ENCODE data around the gene NPC2. TPM values are rescaled to one million over a fixed set of nuclear protein-coding genes. Genes with fewer than 3 reads are reported as not detected.

The NPC2 gene
- total RNA-seq, 1 experiment from 2014 or later = 25.5 TPM

- Histone ChIP-seq H3K36me3 (no peaks in the 10 kb centered on the region), H3K4me3 (no peak overlapping the region), H3K27me3 (no peaks in the 10 kb centered on the region), H3K9me3 (no peaks in the 10 kb centered on the region)
- DNase-seq = no peak
These were observed 31.7 kb upstream of the NPC2 start for GRCh38 chr14:74524812-74525135.

GRCh38 chr14:74524076-74524811, 31.1 kb upstream of the NPC2 start:
- peak; percentile 18 for DNase-seq
- no peak overlapping the region for H3K4me3 ChIP-seq
- no peaks in the 10 kb centered on the region for H3K36me3 ChIP-seq
- H3K27me3 ChIP-seq = no peaks in the 10 kb centered on the region
- no peaks in the 10 kb centered on the region for H3K9me3 ChIP-seq

GRCh38 chr14:74522740-74523139, 29.6 kb upstream of the NPC2 start:
- Histone ChIP-seq H3K9me3 (no peaks in the 10 kb centered on the region), H3K36me3 (no peaks in the 10 kb centered on the region), H3K4me3 (no peak overlapping the region), H3K27me3 (no peaks in the 10 kb centered on the region)
- no peak for DNase-seq

GRCh38 chr14:74521756-74522155, 28.7 kb upstream of the NPC2 start:
- DNase-seq = no peak
- no peaks in the 10 kb centered on the region for H3K27me3 ChIP-seq
- no peaks in the 10 kb centered on the region for H3K36me3 ChIP-seq
- no peaks in the 10 kb centered on the region for H3K9me3 ChIP-seq
- no peak overlapping the region for H3K4me3 ChIP-seq

DNA sequence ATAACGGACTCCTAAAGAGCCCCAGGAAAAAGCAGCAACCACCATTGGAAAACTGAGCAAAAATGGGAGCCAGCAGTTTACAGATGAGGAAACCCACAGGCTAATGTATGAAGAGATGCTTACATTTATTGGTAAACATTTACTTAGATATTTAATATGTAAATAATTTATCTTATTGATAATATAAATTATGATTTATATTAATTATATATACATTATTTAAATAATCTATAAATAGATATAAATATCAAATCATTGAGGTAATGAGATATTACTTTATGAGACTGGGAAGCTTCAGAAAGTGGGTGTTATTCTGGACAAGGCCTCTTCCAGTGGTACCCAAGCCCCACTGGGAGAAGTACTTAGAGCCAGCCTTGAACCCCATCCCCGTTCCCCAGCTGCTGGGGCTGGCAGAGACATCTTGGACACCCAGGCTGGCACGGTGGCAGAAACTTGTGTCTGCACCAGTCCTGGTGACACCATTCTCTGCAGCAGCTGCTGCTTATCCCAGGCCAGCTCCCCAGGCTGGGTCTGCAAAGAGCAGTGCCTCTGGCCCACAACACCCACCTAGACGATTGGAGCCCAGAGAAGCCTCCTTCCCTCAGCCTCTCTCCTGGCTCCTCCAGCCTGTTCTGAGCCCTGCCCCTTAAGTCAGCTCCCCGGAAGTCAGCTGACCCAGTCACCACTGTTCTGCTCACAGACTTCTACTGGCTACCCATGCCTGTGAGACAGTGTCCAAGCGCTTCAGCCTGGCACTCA, 26.4 kb upstream of the NPC2 start:
- no peak overlapping the region for H3K4me3 ChIP-seq
- no peaks in the 10 kb centered on the region for H3K27me3 ChIP-seq
- no peaks in the 10 kb centered on the region for H3K36me3 ChIP-seq
- no peaks in the 10 kb centered on the region for H3K9me3 ChIP-seq
- DNase-seq = no peak

- no peak for DNase-seq
- Histone ChIP-seq H3K9me3 (no peaks in the 10 kb centered on the region), H3K4me3 (no peak overlapping the region), H3K36me3 (no peaks in the 10 kb centered on the region), H3K27me3 (no peaks in the 10 kb centered on the region)
These were observed 25.1 kb upstream of the NPC2 start for GRCh38 chr14:74518221-74518620.

DNA sequence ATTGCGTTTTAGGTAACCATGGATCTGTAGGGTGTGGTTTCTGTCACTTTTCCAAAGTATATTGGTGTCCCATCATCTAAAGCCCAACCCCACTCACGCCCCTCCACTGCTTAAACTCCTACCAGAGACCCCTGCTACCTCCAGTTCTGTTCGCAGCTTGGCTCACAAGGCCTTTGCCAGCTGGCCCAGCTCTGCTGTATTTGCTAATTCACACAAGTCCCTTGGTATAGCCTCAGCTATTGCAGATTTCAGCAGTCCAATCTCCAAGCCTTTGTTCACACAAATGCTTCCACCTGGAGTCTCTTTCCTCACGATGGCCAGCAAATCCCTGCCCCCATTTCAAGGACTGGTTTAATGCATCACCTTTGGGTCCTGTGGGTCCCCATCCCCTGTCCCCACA, 24.6 kb upstream of the NPC2 start:
- Histone ChIP-seq H3K4me3 (no peak overlapping the region), H3K9me3 (no peaks in the 10 kb centered on the region), H3K27me3 (no peaks in the 10 kb centered on the region), H3K36me3 (no peaks in the 10 kb centered on the region)
- DNase-seq = no peak

- no peaks in the 10 kb centered on the region for H3K27me3 ChIP-seq
- DNase-seq = peak; percentile 44
- no peaks in the 10 kb centered on the region for H3K36me3 ChIP-seq
- H3K4me3 ChIP-seq = no peak overlapping the region
- no peaks in the 10 kb centered on the region for H3K9me3 ChIP-seq
These were observed 23.5 kb upstream of the NPC2 start for GRCh38 chr14:74516451-74517160.

GRCh38 chr14:74515891-74516412, 22.8 kb upstream of the NPC2 start:
- Histone ChIP-seq H3K4me3 (no peak overlapping the region), H3K9me3 (no peaks in the 10 kb centered on the region), H3K36me3 (no peaks in the 10 kb centered on the region), H3K27me3 (no peaks in the 10 kb centered on the region)
- DNase-seq = no peak

DNA sequence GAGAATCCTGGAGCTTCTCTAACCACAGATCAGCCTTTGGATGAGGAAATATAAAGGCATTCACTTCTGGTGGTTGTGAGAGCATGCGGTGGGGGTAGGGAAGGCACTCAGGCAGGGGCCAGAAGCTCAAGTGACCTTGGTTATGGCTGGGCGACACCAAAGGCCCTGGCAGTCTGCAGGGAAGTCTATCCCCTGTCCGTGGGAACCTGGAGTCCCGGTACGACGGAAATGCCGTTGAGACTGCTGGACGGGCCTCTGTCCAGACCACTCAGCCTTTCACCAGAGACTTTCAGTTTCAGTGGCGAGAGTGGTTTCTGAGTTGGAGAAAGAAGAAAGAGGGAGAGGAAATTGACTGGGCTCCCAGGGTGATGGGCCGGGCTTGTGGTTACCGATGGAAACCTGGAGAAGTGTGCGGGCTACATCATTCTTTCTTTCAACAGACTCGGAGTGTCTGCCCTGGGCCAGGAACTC, 21.4 kb upstream of the NPC2 start:
- no peaks in the 10 kb centered on the region for H3K9me3 ChIP-seq
- H3K36me3 ChIP-seq = no peaks in the 10 kb centered on the region
- peak; percentile 65 for DNase-seq
- peak overlapping the region; percentile 12; the same call in 1 of the 2 replicates for H3K4me3 ChIP-seq
- H3K27me3 ChIP-seq = no peaks in the 10 kb centered on the region

- Histone ChIP-seq H3K27me3 (no peaks in the 10 kb centered on the region), H3K4me3 (no peak overlapping the region), H3K36me3 (no peaks in the 10 kb centered on the region), H3K9me3 (no peaks in the 10 kb centered on the region)
- peak; percentile 51 for DNase-seq
These were observed 19.1 kb upstream of the NPC2 start for GRCh38 chr14:74511966-74512830.

DNA sequence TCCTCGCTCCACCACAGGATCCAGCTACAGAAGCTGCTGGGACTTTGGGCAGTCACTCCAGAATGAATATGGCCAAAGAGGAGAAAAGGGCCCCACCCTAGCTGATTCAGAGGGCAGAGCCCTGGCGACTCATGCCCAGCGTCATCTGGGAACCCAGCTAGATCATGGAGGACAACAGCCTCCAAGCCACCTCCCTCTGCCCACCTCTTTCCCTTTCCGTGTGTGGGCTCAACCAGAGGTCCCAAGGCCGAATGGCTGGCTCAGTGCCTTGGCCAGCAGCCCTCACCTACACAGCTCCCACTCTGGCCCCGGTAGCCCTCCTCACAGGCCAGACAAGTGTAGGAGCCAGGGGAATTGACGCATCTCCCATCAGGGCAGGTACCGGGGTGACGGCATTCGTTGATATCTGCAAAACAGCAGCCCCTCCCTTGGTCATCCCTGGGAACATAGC, 17.9 kb upstream of the NPC2 start:
- Histone ChIP-seq H3K9me3 (no peaks in the 10 kb centered on the region), H3K27me3 (no peaks in the 10 kb centered on the region), H3K36me3 (no peaks in the 10 kb centered on the region), H3K4me3 (no peak overlapping the region)
- DNase-seq = peak; percentile 68

- Histone ChIP-seq H3K4me3 (no peak overlapping the region), H3K9me3 (no peaks in the 10 kb centered on the region), H3K27me3 (no peaks in the 10 kb centered on the region), H3K36me3 (no peaks in the 10 kb centered on the region)
- DNase-seq = peak; percentile 44
These were observed 17.3 kb upstream of the NPC2 start for GRCh38 chr14:74510223-74510931.

DNA sequence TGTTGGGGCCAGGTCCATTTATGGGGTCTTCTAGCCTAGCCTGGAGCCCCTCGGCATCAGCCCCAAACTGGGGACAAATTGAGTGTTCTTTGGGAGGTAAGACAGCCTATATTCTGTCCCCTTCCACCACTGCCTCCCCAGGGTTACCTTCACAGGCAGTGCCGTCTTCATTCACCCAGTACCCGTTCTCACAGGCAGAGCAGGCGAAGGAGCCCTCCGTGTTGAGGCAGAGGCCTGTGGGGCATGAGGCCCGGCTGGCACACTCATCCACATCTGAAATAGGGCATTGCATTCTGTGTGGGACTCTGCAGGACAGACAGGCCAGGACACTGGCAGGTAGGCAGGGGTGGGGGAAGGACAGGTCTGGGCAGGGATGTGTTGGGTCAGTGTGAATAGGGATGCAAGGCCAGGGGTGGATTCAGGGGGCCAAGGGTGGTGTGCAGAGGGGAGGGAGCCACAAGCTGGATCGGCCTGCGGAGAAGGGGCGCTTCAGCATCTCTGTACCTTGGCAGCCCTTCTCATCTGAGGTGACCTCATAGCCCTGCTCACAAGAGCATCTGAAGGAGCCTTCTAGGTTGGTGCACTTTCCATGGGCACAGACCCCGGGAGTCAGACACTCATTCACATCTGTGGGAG, 16.6 kb upstream of the NPC2 start:
- H3K4me3 ChIP-seq = no peak overlapping the region
- no peaks in the 10 kb centered on the region for H3K27me3 ChIP-seq
- H3K36me3 ChIP-seq = no peaks in the 10 kb centered on the region
- H3K9me3 ChIP-seq = no peaks in the 10 kb centered on the region
- no peak for DNase-seq

DNA sequence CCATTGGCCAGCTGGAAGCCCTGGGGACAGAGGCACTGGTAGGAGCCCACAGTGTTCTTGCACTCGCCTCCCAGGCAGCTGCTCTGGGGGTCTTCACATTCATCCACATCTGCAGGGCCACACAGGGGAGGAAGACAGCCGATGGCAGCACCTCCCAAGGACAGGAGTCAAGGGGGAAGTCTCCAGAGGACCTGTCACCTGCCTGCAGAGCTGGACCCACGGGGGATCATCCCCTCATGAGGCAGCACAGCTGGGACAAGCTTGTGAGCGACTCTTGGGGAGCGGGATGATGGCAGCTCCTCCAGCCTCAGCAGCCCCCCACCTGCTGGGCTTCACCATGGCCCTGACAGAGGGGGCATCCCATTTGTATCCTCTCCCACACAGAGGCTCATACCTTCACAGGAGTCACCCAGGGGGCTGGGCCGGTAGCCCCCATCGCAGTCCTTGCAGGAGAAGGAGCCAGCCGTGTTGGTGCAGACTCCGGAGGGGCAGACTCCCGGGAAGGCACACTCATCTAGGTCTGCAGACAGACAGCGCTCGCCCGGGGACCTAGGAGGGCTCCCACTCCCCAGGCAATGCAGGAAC, 15.8 kb upstream of the NPC2 start:
- Histone ChIP-seq H3K9me3 (no peaks in the 10 kb centered on the region), H3K4me3 (no peak overlapping the region), H3K27me3 (no peaks in the 10 kb centered on the region), H3K36me3 (no peaks in the 10 kb centered on the region)
- DNase-seq = no peak
